D721Med (cell line): Measurements from ENCODE around the gene CHCHD6.

Source experiments
- DNase-seq: peaks from one replicate; pipeline ENCODE4 v3.0.0; 2011; ENCODE audit warnings: low spot score; ENCODE audit not compliant: insufficient read length
- FAIRE-seq: peaks from 2 replicates; lab custom pipeline; 2011; peaks lifted over from hg19 to GRCh38; lab: Jason Lieb, UNC
- CTCF ChIP-seq: IDR thresholded peaks from 2 replicates; pipeline ENCODE4 v1.5.1; 2012; ENCODE audit warnings: mild to moderate bottlenecking, control low read depth; ENCODE audit not compliant: insufficient read depth; ENCODE audit errors: missing control alignments

Gene CHCHD6

GRCh38 chr3:126997455-126998038 lies 293.5 kb downstream of the CHCHD6 start:
- no peak for TF ChIP-seq CTCF
- FAIRE-seq (no peak), DNase-seq (no peak)

GRCh38 chr3:126998320-126998719 lies 294.3 kb downstream of the CHCHD6 start:
- FAIRE-seq (no peak), DNase-seq (no peak)
- no peak for TF ChIP-seq CTCF

GRCh38 chr3:126998728-126999127 lies 294.7 kb downstream of the CHCHD6 start:
- DNase-seq = no peak
- no peak for TF ChIP-seq CTCF
- FAIRE-seq = no peak

GRCh38 chr3:126999383-126999782 lies 295.3 kb downstream of the CHCHD6 start:
- TF ChIP-seq CTCF = no peak
- no peak for FAIRE-seq
- no peak for DNase-seq

GRCh38 chr3:127000119-127000518 lies 296.1 kb downstream of the CHCHD6 start:
- TF ChIP-seq CTCF = no peak
- DNase-seq = no peak
- FAIRE-seq = no peak

GRCh38 chr3:127000761-127001160 lies 296.7 kb downstream of the CHCHD6 start:
- DNase-seq (no peak), FAIRE-seq (no peak)
- TF ChIP-seq CTCF = no peak

- FAIRE-seq (no peak), DNase-seq (no peak)
- TF ChIP-seq CTCF = no peak
These were observed 297.6 kb downstream of the CHCHD6 start for GRCh38 chr3:127001486-127002194.
